HTERT RPE-1 (cell line): ENCODE results near the gene JPH4.

Experiments used
- in situ Hi-C: fragments of 300-500 bp; cut with MboI; formaldehyde crosslinking; loops from 4 replicates; pipeline ENCODE4 v1.14.3; 2020; ENCODE audit warnings: low sequenced_read_pairs

Gene JPH4

GRCh38 chr14:23580948-23581281, 2.3 kb upstream of the JPH4 start:
- in situ Hi-C loops, result no loop called here

- in situ Hi-C loops, result no loop called here
These were observed 1.7 kb upstream of the JPH4 start for GRCh38 chr14:23580152-23580926.

- in situ Hi-C loops, result no loop called here
These were observed 1.1 kb upstream of the JPH4 start for GRCh38 chr14:23579739-23580138.

GRCh38 chr14:23579311-23579630, 681 bp upstream of the JPH4 start:
- in situ Hi-C loops, result no loop called here

GRCh38 chr14:23577710-23578392, 739 bp downstream of the JPH4 start:
- in situ Hi-C loops, result no loop called here

GRCh38 chr14:23577004-23577681, 1.4 kb downstream of the JPH4 start:
- in situ Hi-C loops, result no loop called here

GRCh38 chr14:23573384-23574015, 5.1 kb downstream of the JPH4 start:
- in situ Hi-C loops, result no loop called here

GRCh38 chr14:23572836-23573235, 5.8 kb downstream of the JPH4 start:
- in situ Hi-C loops, result no loop called here

GRCh38 chr14:23572524-23572828, 6.1 kb downstream of the JPH4 start:
- in situ Hi-C loops, result no loop called here

- in situ Hi-C loops, result no loop called here
These were observed 6.7 kb downstream of the JPH4 start for GRCh38 chr14:23571701-23572523.

GRCh38 chr14:23570806-23571483, 7.6 kb downstream of the JPH4 start:
- in situ Hi-C loops, result no loop called here

GRCh38 chr14:23569443-23570151, 9.0 kb downstream of the JPH4 start:
- in situ Hi-C loops, result no loop called here

GRCh38 chr14:23568600-23569331, 9.8 kb downstream of the JPH4 start:
- in situ Hi-C loops, result no loop called here

- in situ Hi-C loops, result no loop called here
These were observed 10.5 kb downstream of the JPH4 start for GRCh38 chr14:23568021-23568599.

- in situ Hi-C loops, result no loop called here
These were observed 11.2 kb downstream of the JPH4 start, which contains the start of gene AP1G2 for GRCh38 chr14:23567186-23568020. Gene AP1G2 (minus strand): TSS chr14:23567791. CDS start chr14:23567314, 477 bp downstream.

GRCh38 chr14:23566778-23567185, 11.8 kb downstream of the JPH4 start:
- in situ Hi-C loops, result no loop called here

- in situ Hi-C loops, result no loop called here
These were observed 12.3 kb downstream of the JPH4 start for GRCh38 chr14:23566112-23566777.
